ENCODE measurements around the gene TMEM9. TPM values are rescaled to one million over a fixed set of nuclear protein-coding genes. Genes with fewer than 3 reads are reported as not detected.

The TMEM9 gene
- total RNA-seq, 1 donor, result 52.2 TPM

GRCh38 chr1:201131398-201131797 lies 22.9 kb downstream of the TMEM9 start:
- no peak overlapping the region for H3K4me3 ChIP-seq (ENCODE audit: low read depth, low read length)
- DNase-seq (ENCODE audit: low read depth), result no peak
- TF ChIP-seq CTCF (IDR thresholded peaks at IDR 0.05; ENCODE audit: insufficient read depth, low read depth, low read length), result no peak

GRCh38 chr1:201128962-201129361 lies 25.3 kb downstream of the TMEM9 start:
- no peak for TF ChIP-seq CTCF (IDR thresholded peaks at IDR 0.05; ENCODE audit: insufficient read depth, low read depth, low read length)
- DNase-seq (ENCODE audit: low read depth), result no peak
- no peak overlapping the region for H3K4me3 ChIP-seq (ENCODE audit: low read depth, low read length)

GRCh38 chr1:201128476-201128875 lies 25.8 kb downstream of the TMEM9 start:
- no peak for TF ChIP-seq CTCF (IDR thresholded peaks at IDR 0.05; ENCODE audit: insufficient read depth, low read depth, low read length)
- H3K4me3 ChIP-seq (ENCODE audit: low read depth, low read length), result no peak overlapping the region
- no peak for DNase-seq (ENCODE audit: low read depth)

- TF ChIP-seq CTCF (IDR thresholded peaks at IDR 0.05; ENCODE audit: insufficient read depth, low read depth, low read length), result no peak
- no peak overlapping the region for H3K4me3 ChIP-seq (ENCODE audit: low read depth, low read length)
- no peak for DNase-seq (ENCODE audit: low read depth)
Measured at GRCh38 chr1:201127755-201128455, 26.4 kb downstream of the TMEM9 start.

GRCh38 chr1:201126832-201127754 lies 27.2 kb downstream of the TMEM9 start, which contains the start of gene ASCL5:
ASCL5 (minus strand) TSS chr1:201127184; CDS start chr1:201115372, 11,812 bp downstream.
- no peak for DNase-seq (ENCODE audit: low read depth)
- no peak within 1 kb of the TSS for H3K4me3 ChIP-seq (ENCODE audit: low read depth, low read length)
- TF ChIP-seq CTCF (IDR thresholded peaks at IDR 0.05; ENCODE audit: insufficient read depth, low read depth, low read length), result no peak

GRCh38 chr1:201126463-201126831 lies 27.8 kb downstream of the TMEM9 start:
- H3K4me3 ChIP-seq (ENCODE audit: low read depth, low read length), result no peak overlapping the region
- DNase-seq (ENCODE audit: low read depth), result no peak
- TF ChIP-seq CTCF (IDR thresholded peaks at IDR 0.05; ENCODE audit: insufficient read depth, low read depth, low read length), result no peak
